Keratinocyte (primary cell): ENCODE measurements around the gene JOSD1. TPM values are rescaled to one million over a fixed set of nuclear protein-coding genes. Genes with fewer than 3 reads are reported as not detected.

Experiments used
- DNase-seq: peaks from one replicate; pipeline ENCODE4 v3.0.0-alpha.2; 2011; ENCODE audit warnings: low read depth, missing footprints, low spot score
- FAIRE-seq: peaks from 2 replicates; lab custom pipeline; 2011; peaks lifted over from hg19 to GRCh38; lab: Jason Lieb, UNC
- H2AFZ ChIP-seq: 2 replicates; pipeline ENCODE4 v1.6.0; 2012; ENCODE audit warnings: low read length, control low read depth, inconsistent platforms; ENCODE audit not compliant: control insufficient read depth
- H3K27ac ChIP-seq: 2 replicates; pipeline ENCODE4 v1.5.1; 2011; ENCODE audit warnings: low read length; ENCODE audit not compliant: control insufficient read depth, insufficient read depth
- H3K27me3 ChIP-seq: 3 replicates; pipeline ENCODE4 v1.6.0; 2011; ENCODE audit warnings: low read length; ENCODE audit not compliant: control insufficient read depth, insufficient read depth; ENCODE audit errors: extremely low read depth
- H3K36me3 ChIP-seq, 2 experiments: 2 replicates in 1 of 2; 3 replicates in 1 of 2; pipeline ENCODE4 v1.5.1; 2011; ENCODE audit warnings: low read length in 2 of 2, mild to moderate bottlenecking in 1 of 2; ENCODE audit not compliant: control insufficient read depth in 2 of 2, insufficient read depth in 2 of 2; ENCODE audit errors: extremely low read depth in 1 of 2
- H3K4me1 ChIP-seq: 3 replicates; pipeline ENCODE4 v1.5.1; 2011; ENCODE audit warnings: low read length; ENCODE audit not compliant: control insufficient read depth, insufficient read depth; ENCODE audit errors: extremely low read depth
- H3K4me2 ChIP-seq: 3 replicates; pipeline ENCODE4 v1.6.0; 2011; ENCODE audit warnings: low read depth, low read length; ENCODE audit not compliant: control insufficient read depth, insufficient read depth; ENCODE audit errors: extremely low read depth
- H3K4me3 ChIP-seq, 3 experiments: fragments of 200-600 bp in 1 of 3; sonication (generic) in 1 of 3; 2 replicates in 2 of 3; 3 replicates in 1 of 3; pipeline ENCODE4 v1.5.1; 2011 to 2016; ENCODE audit warnings: low read length in 3 of 3, mild to moderate bottlenecking in 3 of 3, control low read depth in 2 of 3, inconsistent platforms in 1 of 3, low read depth in 1 of 3, mixed read lengths in 1 of 3, mixed run types in 1 of 3, moderate library complexity in 1 of 3; ENCODE audit not compliant: control insufficient read depth in 2 of 3, insufficient read depth in 2 of 3; ENCODE audit errors: extremely low read depth in 1 of 3
- H3K79me2 ChIP-seq: 2 replicates; pipeline ENCODE4 v1.6.0; 2012; ENCODE audit warnings: low read length; ENCODE audit not compliant: control insufficient read depth, insufficient read depth
- H3K9ac ChIP-seq: 3 replicates; pipeline ENCODE4 v1.6.0; 2011; ENCODE audit warnings: low read length; ENCODE audit not compliant: control insufficient read depth, insufficient read depth; ENCODE audit errors: extremely low read depth
- H3K9me1 ChIP-seq: 3 replicates; pipeline ENCODE4 v1.6.0; 2011; ENCODE audit warnings: low read length; ENCODE audit not compliant: control insufficient read depth, insufficient read depth; ENCODE audit errors: extremely low read depth
- H3K9me3 ChIP-seq: 2 replicates; pipeline ENCODE4 v1.5.1; 2012; ENCODE audit warnings: low read depth, low read length; ENCODE audit not compliant: control insufficient read depth
- H4K20me1 ChIP-seq: 3 replicates; pipeline ENCODE4 v1.6.0; 2011; ENCODE audit warnings: low read length; ENCODE audit not compliant: control insufficient read depth, insufficient read depth; ENCODE audit errors: extremely low read depth
- EZH2 ChIP-seq: IDR thresholded peaks from one replicate; pipeline ENCODE4 v1.6.1; 2012; ENCODE audit warnings: inconsistent platforms, mild to moderate bottlenecking, low read length, moderate library complexity
- dilution Hi-C: fragments of 300-500 bp; cut with MboI; formaldehyde crosslinking; loops from one replicate; pipeline ENCODE4 v1.7.0; 2020; ENCODE audit warnings: low sequenced_read_pairs; ENCODE audit not compliant: extremely low pct_ligation_motif_present
- polyA plus RNA-seq, 5 experiments: library from polyadenylated mRNA; depleted of rRNA in 3 of 5; stranded (reverse) in 3 of 5; stranded (forward) in 1 of 5; unstranded in 1 of 5; fragments of >200 nt; gene quantifications; 1 replicate in 1 of 5; 2 replicates in 3 of 5; 3 replicates in 1 of 5; pipeline versions ENCODE4 v1.2.1 to v1.2.3, GENCODE V29; 2011 to 2012; ENCODE audit warnings: missing spikeins in 2 of 5, low read depth in 1 of 5, low replicate concordance in 1 of 5
- TF ChIP-seq, protein P1 (sequence below), 3 experiments: IDR thresholded peaks in 1 of 3; conservative IDR thresholded peaks in 1 of 3; optimal IDR thresholded peaks in 1 of 3; 2 replicates in 2 of 3; 3 replicates in 1 of 3; pipeline versions ENCODE3 to v1.5.1; 2011; ENCODE audit warnings: low read length in 3 of 3, mild to moderate bottlenecking in 3 of 3, moderate library complexity in 2 of 3, control low read depth in 1 of 3, inconsistent platforms in 1 of 3; ENCODE audit not compliant: insufficient read depth in 2 of 3; ENCODE audit errors: extremely low read depth in 1 of 3

Gene JOSD1
- polyA plus RNA-seq, 1 donor (not counting 4 experiments of a cell fraction or from before 2014, with no cell fraction given), result 32.6 TPM

DNA sequence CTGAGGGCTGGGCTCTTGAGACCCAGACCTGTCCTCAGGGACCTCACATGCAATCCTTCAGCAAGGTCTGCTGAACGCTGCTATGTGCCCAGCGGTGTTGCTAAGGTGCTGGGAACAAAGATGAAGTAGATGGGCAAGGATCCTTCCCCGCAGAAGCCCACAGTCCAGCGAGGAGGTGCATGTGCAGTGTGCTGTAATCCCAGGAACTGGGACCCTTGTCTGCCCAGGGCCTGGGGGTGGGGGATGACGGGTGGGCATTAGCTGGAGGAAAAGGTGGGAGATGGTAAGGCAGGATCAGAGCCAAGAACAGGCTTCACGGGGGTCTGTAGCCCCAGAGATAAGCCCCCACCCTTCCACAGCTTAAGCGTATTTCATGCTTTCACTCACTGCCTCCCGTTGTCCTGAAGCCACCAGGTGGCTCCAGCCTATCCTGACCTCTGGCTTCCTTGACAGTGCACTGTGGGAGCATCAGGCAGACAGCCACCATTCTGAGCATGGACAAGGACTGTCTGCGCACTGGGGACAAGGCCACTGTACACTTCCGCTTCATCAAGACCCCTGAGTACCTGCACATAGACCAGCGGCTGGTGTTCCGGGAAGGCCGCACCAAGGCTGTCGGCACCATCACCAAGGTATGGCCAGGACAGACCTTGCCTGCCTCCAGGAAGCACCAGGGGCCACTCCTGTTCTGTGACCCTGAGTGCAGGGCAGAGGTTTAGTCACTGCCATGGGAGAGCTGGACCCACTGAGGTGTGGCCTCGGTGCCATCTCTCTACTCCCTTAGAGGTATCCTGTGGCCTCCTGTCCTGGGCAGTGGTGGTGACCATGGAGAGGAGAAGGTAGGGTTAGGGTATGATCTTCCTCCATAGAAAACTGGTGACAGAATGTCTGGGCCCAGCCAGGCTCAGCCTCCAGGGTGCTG, 27.0 kb upstream of the JOSD1 start:
- Histone ChIP-seq H2AFZ (no peak overlapping the region), H3K4me3 (no peak overlapping the region), H3K36me3 (peaks cover 62 to 65% of the 10 kb centered on the region in 2 experiments), H4K20me1 (no peaks in the 10 kb centered on the region), H3K4me2 (no peak overlapping the region), H3K9me3 (no peaks in the 10 kb centered on the region), H3K9me1 (no peaks in the 10 kb centered on the region), H3K79me2 (no peaks in the 10 kb centered on the region), H3K9ac (no peak overlapping the region), H3K27me3 (no peaks in the 10 kb centered on the region), H3K4me1 (peaks cover 1% of the 10 kb centered on the region), H3K27ac (no peak overlapping the region)
- dilution Hi-C loops, result no loop called here
- FAIRE-seq (no peak), DNase-seq (no peak)
- TF ChIP-seq, protein P1, sequence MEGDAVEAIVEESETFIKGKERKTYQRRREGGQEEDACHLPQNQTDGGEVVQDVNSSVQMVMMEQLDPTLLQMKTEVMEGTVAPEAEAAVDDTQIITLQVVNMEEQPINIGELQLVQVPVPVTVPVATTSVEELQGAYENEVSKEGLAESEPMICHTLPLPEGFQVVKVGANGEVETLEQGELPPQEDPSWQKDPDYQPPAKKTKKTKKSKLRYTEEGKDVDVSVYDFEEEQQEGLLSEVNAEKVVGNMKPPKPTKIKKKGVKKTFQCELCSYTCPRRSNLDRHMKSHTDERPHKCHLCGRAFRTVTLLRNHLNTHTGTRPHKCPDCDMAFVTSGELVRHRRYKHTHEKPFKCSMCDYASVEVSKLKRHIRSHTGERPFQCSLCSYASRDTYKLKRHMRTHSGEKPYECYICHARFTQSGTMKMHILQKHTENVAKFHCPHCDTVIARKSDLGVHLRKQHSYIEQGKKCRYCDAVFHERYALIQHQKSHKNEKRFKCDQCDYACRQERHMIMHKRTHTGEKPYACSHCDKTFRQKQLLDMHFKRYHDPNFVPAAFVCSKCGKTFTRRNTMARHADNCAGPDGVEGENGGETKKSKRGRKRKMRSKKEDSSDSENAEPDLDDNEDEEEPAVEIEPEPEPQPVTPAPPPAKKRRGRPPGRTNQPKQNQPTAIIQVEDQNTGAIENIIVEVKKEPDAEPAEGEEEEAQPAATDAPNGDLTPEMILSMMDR (optimal IDR thresholded peaks at IDR 0.05 in 1 of 3, IDR thresholded peaks at IDR 0.05 in 1 of 3, conservative IDR thresholded peaks at IDR 0.05 in 1 of 3; ENCODE audit: extremely low read depth in 1 of 3, insufficient read depth in 2 of 3, low read length in 3 of 3), result no peak
- no peak for TF ChIP-seq EZH2

DNA sequence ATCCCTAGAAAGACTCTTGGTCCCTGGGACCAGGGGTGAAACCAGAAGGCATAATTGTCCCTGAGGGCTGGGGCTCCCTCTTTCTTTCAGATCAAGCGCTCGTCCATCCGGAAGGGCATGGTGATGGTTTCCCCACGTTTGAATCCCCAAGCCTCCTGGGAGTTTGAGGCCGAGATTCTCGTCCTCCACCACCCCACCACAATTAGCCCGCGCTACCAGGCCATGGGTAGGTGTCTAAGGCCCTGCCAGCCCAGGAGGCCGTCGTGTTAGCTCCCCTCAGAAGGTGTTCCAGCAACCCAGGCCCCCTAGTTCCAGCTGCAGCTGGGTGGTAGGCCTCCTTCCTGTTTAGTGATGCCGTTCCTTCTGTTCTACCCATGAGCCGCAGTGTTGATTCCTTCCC, 26.4 kb upstream of the JOSD1 start:
- H3K27ac ChIP-seq, result no peak overlapping the region
- H3K4me2 ChIP-seq, result no peak overlapping the region
- H3K27me3 ChIP-seq, result no peaks in the 10 kb centered on the region
- H3K9ac ChIP-seq, result no peak overlapping the region
- H3K9me3 ChIP-seq, result no peaks in the 10 kb centered on the region
- no peak for TF ChIP-seq EZH2
- peaks cover 63 to 68% of the 10 kb centered on the region in 2 experiments for H3K36me3 ChIP-seq
- no peak for DNase-seq
- H2AFZ ChIP-seq, result no peak overlapping the region
- no peaks in the 10 kb centered on the region for H3K9me1 ChIP-seq
- no peak overlapping the region for H3K4me3 ChIP-seq
- no peaks in the 10 kb centered on the region for H3K4me1 ChIP-seq
- no peak for FAIRE-seq
- dilution Hi-C loops, result no loop called here
- no peaks in the 10 kb centered on the region for H4K20me1 ChIP-seq
- H3K79me2 ChIP-seq, result no peaks in the 10 kb centered on the region
